Mesothelial cell of epicardium (in vitro differentiated cells): ENCODE measurements around the gene ADSS1. TPM values are rescaled to one million over a fixed set of nuclear protein-coding genes. Genes with fewer than 3 reads are reported as not detected.

ENCODE experiments used
- DNase-seq, 2 experiments: peaks; one replicate each; pipeline ENCODE4 v3.0.0; 2021; ENCODE audit warnings: low spot score in 2 of 2; ENCODE audit not compliant: unreplicated experiment in 2 of 2
- H3K27ac Mint-ChIP-seq: 2 replicates; pipeline ENCODE4 v1.8.0; 2021; ENCODE audit warnings: mixed read lengths
- H3K27me3 Mint-ChIP-seq: 2 replicates; pipeline ENCODE4 v1.8.0; 2021; ENCODE audit warnings: low read depth, mixed read lengths
- H3K36me3 Mint-ChIP-seq: 2 replicates; pipeline ENCODE4 v1.8.0; 2021; ENCODE audit warnings: mixed read lengths
- H3K4me1 Mint-ChIP-seq: 2 replicates; pipeline ENCODE4 v1.8.0; 2021; ENCODE audit warnings: mixed read lengths
- H3K4me3 Mint-ChIP-seq: 2 replicates; pipeline ENCODE4 v1.8.0; 2021; ENCODE audit warnings: mild to moderate bottlenecking, moderate library complexity, mixed read lengths
- H3K9me3 Mint-ChIP-seq: 2 replicates; pipeline ENCODE4 v1.8.0; 2021; ENCODE audit warnings: mixed read lengths
- total RNA-seq: library from RNA; stranded (reverse); gene quantifications from 3 replicates; pipeline ENCODE4 v1.2.1, GENCODE V29; 2021
- TF ChIP-seq, protein P1 (sequence below): fragments of 200-600 bp; sonication (generic); IDR thresholded peaks from one replicate; pipeline ENCODE4 v1.5.0; 2021; ENCODE audit warnings: antibody characterized with exemption; ENCODE audit not compliant: unreplicated experiment

The ADSS1 gene
- total RNA-seq, 1 donor from 2014 or later: 17.1 TPM

DNA sequence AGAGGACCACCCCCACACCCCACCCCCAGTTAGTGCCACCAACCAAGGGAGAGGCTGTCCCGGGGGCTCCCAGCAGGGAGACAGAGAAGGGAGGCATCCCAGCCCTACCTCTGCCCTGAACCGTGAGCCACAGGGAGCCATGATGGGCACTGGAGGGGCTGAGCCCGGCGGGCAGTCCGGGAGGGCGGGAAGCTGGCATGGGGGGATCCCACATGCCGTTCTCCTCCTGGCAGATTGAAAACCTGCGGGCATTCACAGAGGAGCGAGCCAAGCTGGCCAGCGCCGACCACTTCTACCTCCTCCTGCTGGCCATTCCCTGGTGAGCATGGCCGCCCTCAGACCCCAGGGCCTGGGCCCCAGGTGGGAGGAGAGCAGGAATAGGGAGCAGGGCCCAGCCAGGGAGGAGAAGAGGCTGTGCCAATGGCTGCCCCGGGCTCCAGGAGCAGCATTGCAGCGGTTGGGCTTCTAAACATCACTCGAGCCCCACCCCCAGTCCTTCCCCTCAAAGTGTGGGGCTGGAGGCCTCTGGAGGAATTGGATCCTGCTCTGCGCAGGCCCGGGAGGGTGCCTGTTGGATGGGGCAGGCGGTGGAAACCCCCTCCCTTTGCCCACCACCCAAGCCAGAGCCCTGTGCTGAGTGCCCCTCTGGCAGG, 14.5 kb upstream of the ADSS1 start:
- H3K4me1 Mint-ChIP-seq: peaks cover 2% of the 10 kb centered on the region
- TF ChIP-seq, protein P1, sequence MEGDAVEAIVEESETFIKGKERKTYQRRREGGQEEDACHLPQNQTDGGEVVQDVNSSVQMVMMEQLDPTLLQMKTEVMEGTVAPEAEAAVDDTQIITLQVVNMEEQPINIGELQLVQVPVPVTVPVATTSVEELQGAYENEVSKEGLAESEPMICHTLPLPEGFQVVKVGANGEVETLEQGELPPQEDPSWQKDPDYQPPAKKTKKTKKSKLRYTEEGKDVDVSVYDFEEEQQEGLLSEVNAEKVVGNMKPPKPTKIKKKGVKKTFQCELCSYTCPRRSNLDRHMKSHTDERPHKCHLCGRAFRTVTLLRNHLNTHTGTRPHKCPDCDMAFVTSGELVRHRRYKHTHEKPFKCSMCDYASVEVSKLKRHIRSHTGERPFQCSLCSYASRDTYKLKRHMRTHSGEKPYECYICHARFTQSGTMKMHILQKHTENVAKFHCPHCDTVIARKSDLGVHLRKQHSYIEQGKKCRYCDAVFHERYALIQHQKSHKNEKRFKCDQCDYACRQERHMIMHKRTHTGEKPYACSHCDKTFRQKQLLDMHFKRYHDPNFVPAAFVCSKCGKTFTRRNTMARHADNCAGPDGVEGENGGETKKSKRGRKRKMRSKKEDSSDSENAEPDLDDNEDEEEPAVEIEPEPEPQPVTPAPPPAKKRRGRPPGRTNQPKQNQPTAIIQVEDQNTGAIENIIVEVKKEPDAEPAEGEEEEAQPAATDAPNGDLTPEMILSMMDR: no peak

DNA sequence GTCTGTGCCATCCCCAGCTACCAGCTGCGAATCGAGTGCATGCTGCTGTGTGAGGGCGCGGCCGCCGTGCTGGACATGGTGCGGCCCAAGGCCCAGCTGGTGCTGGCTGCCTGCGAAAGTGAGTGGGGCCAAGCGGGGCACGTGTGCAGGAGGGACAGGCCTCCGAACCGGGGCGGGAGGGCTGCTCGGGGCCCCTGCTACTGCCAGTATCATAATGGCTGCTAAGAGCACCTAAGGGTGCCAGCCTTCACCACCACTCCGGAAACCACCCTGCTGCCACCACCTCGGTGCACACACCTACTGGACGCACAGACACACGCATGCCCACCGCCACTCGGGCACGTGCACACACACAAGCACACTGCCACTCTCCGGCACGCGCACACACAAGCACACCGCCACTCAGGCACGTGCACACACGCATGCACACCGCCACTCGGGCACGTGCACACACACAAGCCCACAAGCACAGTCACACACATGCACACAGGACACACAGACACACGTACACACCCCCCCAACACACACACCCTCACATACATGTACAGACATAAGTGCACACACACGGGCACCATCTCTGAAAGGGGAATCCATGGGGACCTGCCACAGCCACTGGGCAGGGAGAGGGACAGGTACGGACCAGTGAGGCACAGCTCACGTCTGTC, 13.8 kb upstream of the ADSS1 start:
- no peaks in the 10 kb centered on the region for H3K9me3 Mint-ChIP-seq
- no peaks in the 10 kb centered on the region for H3K27me3 Mint-ChIP-seq
- DNase-seq: no peak
- peaks cover 2% of the 10 kb centered on the region for H3K4me1 Mint-ChIP-seq
- H3K4me3 Mint-ChIP-seq: no peak overlapping the region
- no peaks in the 10 kb centered on the region for H3K36me3 Mint-ChIP-seq
- TF ChIP-seq, protein P1: no peak
- H3K27ac Mint-ChIP-seq: no peak overlapping the region

More for the DNA sequence above, 14.5 kb upstream of the ADSS1 start:
- Mint-ChIP-seq H3K27ac (no peak overlapping the region), H3K27me3 (no peaks in the 10 kb centered on the region), H3K36me3 (peaks cover 4% of the 10 kb centered on the region), H3K4me3 (no peak overlapping the region), H3K9me3 (no peaks in the 10 kb centered on the region)
- DNase-seq: no peak

DNA sequence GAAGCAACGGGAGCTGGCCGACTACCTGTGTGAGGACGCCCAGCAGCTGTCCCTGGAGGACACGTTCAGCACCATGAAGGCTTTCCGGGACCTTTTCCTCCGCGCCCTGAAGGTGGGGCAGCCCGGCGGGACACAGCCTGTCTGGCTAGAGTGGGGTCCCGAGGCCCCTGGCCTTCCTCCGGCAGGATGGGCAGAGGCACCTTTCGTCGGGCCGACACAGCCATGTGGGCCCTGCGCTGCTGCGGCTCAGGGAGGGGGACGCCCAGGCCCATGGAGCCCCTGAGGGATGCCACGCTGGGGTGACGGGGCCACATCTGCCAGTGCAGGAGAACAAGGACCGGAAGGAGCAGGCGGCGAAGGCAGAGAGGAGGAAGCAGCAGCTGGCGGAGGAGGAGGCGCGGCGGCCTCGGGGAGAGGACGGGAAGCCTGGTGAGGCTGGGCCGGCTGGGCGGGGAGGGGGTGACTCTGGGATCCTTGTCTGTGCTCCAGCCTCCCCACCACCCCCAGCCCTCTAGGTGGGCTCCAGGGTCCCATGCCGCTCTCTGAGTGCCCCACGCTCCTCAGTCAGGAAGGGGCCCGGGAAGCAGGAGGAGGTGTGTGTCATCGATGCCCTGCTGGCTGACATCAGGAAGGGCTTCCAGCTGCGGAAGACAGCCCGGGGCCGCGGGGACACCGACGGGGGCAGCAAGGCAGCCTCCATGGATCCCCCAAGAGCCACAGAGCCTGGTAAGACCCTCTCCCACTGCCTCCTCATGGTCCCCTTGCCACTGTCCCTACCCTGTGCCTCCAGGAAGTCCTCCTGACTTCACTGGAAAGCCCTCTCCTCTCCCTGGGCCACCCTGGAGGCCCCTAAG, 10.9 kb upstream of the ADSS1 start:
- DNase-seq: no peak
- Mint-ChIP-seq H3K4me1 (peaks cover 2% of the 10 kb centered on the region), H3K27me3 (no peaks in the 10 kb centered on the region), H3K4me3 (no peak overlapping the region), H3K27ac (no peak overlapping the region), H3K36me3 (peaks cover 13% of the 10 kb centered on the region), H3K9me3 (no peaks in the 10 kb centered on the region)
- TF ChIP-seq, protein P1: no peak

DNA sequence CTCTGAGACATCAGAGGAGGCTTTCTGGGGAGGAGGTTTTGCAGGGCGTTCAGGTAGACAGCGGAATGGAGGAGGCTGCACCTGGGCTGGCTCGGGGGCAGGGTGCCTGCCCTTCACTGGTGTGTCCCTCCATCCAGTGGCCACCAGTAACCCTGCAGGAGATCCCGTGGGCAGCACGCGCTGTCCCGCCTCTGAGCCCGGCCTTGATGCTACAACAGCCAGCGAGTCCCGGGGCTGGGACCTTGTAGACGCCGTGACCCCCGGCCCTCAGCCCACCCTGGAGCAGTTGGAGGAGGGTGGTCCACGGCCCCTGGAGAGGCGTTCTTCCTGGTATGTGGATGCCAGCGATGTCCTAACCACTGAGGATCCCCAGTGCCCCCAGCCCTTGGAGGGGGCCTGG, 10.0 kb upstream of the ADSS1 start:
- TF ChIP-seq, protein P1: no peak
- Mint-ChIP-seq H3K4me3 (no peak overlapping the region), H3K27me3 (no peaks in the 10 kb centered on the region), H3K4me1 (no peaks in the 10 kb centered on the region), H3K27ac (no peak overlapping the region), H3K36me3 (peaks cover 13% of the 10 kb centered on the region), H3K9me3 (no peaks in the 10 kb centered on the region)
- no peak for DNase-seq

DNA sequence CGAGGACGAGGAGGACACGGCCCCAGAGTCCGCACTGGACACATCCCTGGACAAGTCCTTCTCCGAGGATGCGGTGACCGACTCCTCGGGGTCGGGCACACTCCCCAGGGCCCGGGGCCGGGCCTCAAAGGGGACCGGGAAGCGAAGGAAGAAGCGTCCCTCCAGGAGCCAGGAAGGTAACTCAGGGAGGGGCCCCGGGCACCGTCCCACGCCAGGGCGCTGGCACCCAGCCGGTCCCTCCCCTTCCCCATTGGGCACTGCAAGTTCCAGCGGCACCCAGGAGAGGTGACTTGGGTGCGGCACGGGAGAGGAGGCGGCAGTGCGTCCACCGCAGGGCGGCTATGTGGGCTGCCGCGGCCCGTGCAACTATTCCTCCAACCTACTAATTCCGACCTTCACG, 9.3 kb upstream of the ADSS1 start:
- no peaks in the 10 kb centered on the region for H3K4me1 Mint-ChIP-seq
- H3K36me3 Mint-ChIP-seq: peaks cover 16% of the 10 kb centered on the region
- TF ChIP-seq, protein P1: no peak
- no peak overlapping the region for H3K27ac Mint-ChIP-seq
- H3K27me3 Mint-ChIP-seq: no peaks in the 10 kb centered on the region
- H3K4me3 Mint-ChIP-seq: no peak overlapping the region
- H3K9me3 Mint-ChIP-seq: no peaks in the 10 kb centered on the region
- DNase-seq: no peak
